GM12878 (cell line): ENCODE data around the gene ARHGEF38. TPM values are rescaled to one million over a fixed set of nuclear protein-coding genes. Genes with fewer than 3 reads are reported as not detected.

Source experiments
- ATAC-seq: fragments of 200-7000 bp; cut with Tn5 transposase; 3 replicates; pipeline ENCODE4 v1.9.1; 2020; ENCODE audit warnings: mild to moderate bottlenecking, moderate library complexity
- BruUV-seq: library from RNA; stranded (reverse); fragments of 400-500 nt; replicated peaks from 2 replicates; lab custom pipeline; 2021; lab: Mats Ljungman, UMichigan
- CTCF ChIA-PET: fragments of 300-600 bp; sonication (Branson Sonifier 250); formaldehyde crosslinking; extraction: SDS; loops from one replicate; lab custom pipeline; 2021; ENCODE audit warnings: inconsistent platforms; lab: Yijun Ruan, JAX
- POLR2A ChIA-PET: fragments of 350-600 bp; formaldehyde crosslinking; extraction: SDS; loops from one replicate; lab custom pipeline; 2021; ENCODE audit warnings: inconsistent platforms; lab: Charles Lee
- RAD21 ChIA-PET: fragments of 300-600 bp; sonication (Branson Sonifier 250); formaldehyde crosslinking; loops from one replicate; lab custom pipeline; 2023; ENCODE audit warnings: antibody characterized with exemption; ENCODE audit not compliant: unreplicated experiment; lab: Charles Lee
- SMC1A ChIA-PET: fragments of 300-600 bp; sonication (Branson Sonifier 250); formaldehyde crosslinking; loops from one replicate; lab custom pipeline; 2023; ENCODE audit not compliant: unreplicated experiment, uncharacterized antibody; lab: Charles Lee
- DNase-seq: peaks from one replicate; pipeline ENCODE4 v3.0.0-alpha.2; 2011; ENCODE audit warnings: low read depth, low spot score
- FAIRE-seq: peaks from 3 replicates; lab custom pipeline; 2011; peaks lifted over from hg19 to GRCh38; lab: Jason Lieb, UNC
- H2AFZ ChIP-seq: 2 replicates; pipeline ENCODE4 v1.6.0; 2011; ENCODE audit warnings: low read depth, low read length, control low read depth; ENCODE audit not compliant: control insufficient read depth
- H3K27ac ChIP-seq: 2 replicates; pipeline ENCODE4 v1.5.1; 2011; ENCODE audit warnings: control low read depth; ENCODE audit not compliant: control insufficient read depth, insufficient read depth
- H3K27me3 ChIP-seq, 2 experiments: replicated peaks in 1 of 2; 2 replicates each; pipeline versions ENCODE4 v1.6.0 to v1.6.1; 2011; ENCODE audit warnings: low read length in 1 of 2; ENCODE audit not compliant: control insufficient read depth in 2 of 2, insufficient read depth in 2 of 2
- H3K36me3 ChIP-seq, 2 experiments: 2 replicates each; pipeline ENCODE4 v1.5.1; 2011; ENCODE audit warnings: low read length in 1 of 2; ENCODE audit not compliant: control insufficient read depth in 2 of 2, insufficient read depth in 2 of 2
- H3K4me1 ChIP-seq: 2 replicates; pipeline ENCODE4 v1.6.1; 2011; ENCODE audit warnings: mild to moderate bottlenecking, low read length, moderate library complexity, mixed read lengths; ENCODE audit not compliant: control insufficient read depth, insufficient read depth
- H3K4me2 ChIP-seq: 2 replicates; pipeline ENCODE4 v1.6.0; 2011; ENCODE audit warnings: control low read depth; ENCODE audit not compliant: control insufficient read depth, insufficient read depth
- H3K4me3 ChIP-seq: fragments of 200-600 bp; sonication (generic); 2 replicates; pipeline ENCODE4 v1.5.1; 2016
- H3K79me2 ChIP-seq: 2 replicates; pipeline ENCODE4 v1.6.0; 2011; ENCODE audit warnings: low read length; ENCODE audit not compliant: control insufficient read depth, insufficient read depth
- H3K9ac ChIP-seq: 2 replicates; pipeline ENCODE4 v1.8.0; 2011; ENCODE audit warnings: low read length, control low read depth, mixed read lengths; ENCODE audit not compliant: control insufficient read depth, insufficient read depth
- H3K9me3 ChIP-seq: replicated peaks from 3 replicates; pipeline ENCODE4 v1.5.1; 2011; ENCODE audit warnings: mild to moderate bottlenecking, low read length; ENCODE audit not compliant: control insufficient read depth, insufficient read depth
- H4K20me1 ChIP-seq: 2 replicates; pipeline ENCODE4 v1.6.0; 2011; ENCODE audit not compliant: control insufficient read depth, insufficient read depth
- CBFB ChIP-seq: IDR thresholded peaks from 2 replicates; pipeline ENCODE4 v1.6.1; 2016; ENCODE audit warnings: antibody characterized with exemption, low read depth
- EP300 ChIP-seq, 2 experiments: fragments of 150-350 bp in 1 of 2; IDR thresholded peaks; 2 replicates each; pipeline ENCODE4 v1.6.1; 2011 to 2012; ENCODE audit warnings: low read depth in 2 of 2, low read length in 2 of 2, borderline replicate concordance in 1 of 2, improper control_type of control experiment in 1 of 2, inconsistent platforms in 1 of 2; ENCODE audit not compliant: control insufficient read depth in 1 of 2
- FOXM1 ChIP-seq: IDR thresholded peaks from 2 replicates; pipeline ENCODE4 v1.6.1; 2012; ENCODE audit warnings: low read depth, mild to moderate bottlenecking, inconsistent platforms, low read length, moderate library complexity
- IKZF2 ChIP-seq, 2 experiments: fragments of 450-650 bp; IDR thresholded peaks; 2 replicates each; pipeline ENCODE4 v1.6.1; 2017; ENCODE audit warnings: mild to moderate bottlenecking in 2 of 2, moderate library complexity in 2 of 2
- MEF2A ChIP-seq: IDR thresholded peaks from 2 replicates; pipeline ENCODE4 v1.6.1; 2011; ENCODE audit warnings: low read depth, mild to moderate bottlenecking, low read length, moderate library complexity; ENCODE audit not compliant: insufficient read depth
- MEF2B ChIP-seq: fragments of 450-650 bp; IDR thresholded peaks from 2 replicates; pipeline ENCODE4 v1.6.1; 2018; ENCODE audit warnings: mild to moderate bottlenecking, moderate library complexity; ENCODE audit not compliant: partially characterized antibody, poor library complexity, severe bottlenecking
- NFIC ChIP-seq: IDR thresholded peaks from 2 replicates; pipeline ENCODE4 v1.6.1; 2012; ENCODE audit warnings: low read depth, mild to moderate bottlenecking, inconsistent platforms, low read length, moderate library complexity
- RUNX3 ChIP-seq: IDR thresholded peaks from 2 replicates; pipeline ENCODE4 v1.6.1; 2012; ENCODE audit warnings: low read length, inconsistent platforms
- SMARCA5 ChIP-seq: fragments of 450-650 bp; IDR thresholded peaks from 2 replicates; pipeline ENCODE4 v1.6.1; 2017; ENCODE audit warnings: mild to moderate bottlenecking
- WGBS: methylation state at CpG from one replicate; pipeline ENCODE4 v1.1.6; 2016; ENCODE audit warnings: low lambda C conversion rate; ENCODE audit not compliant: insufficient replicate concordance, insufficient coverage; ENCODE audit errors: missing lambda C conversion rate; 5-methylcytosine and 5-hydroxymethylcytosine counted together
- in situ Hi-C: fragments of 300-500 bp; cut with MboI; formaldehyde crosslinking; loops from 9 replicates; pipeline ENCODE4 v1.14.3; 2018; ENCODE audit warnings: mixed read lengths
- intact Hi-C: fragments of 100-400 bp; cut with micrococcal nuclease; formaldehyde crosslinking; loops from one replicate; pipeline ENCODE4 v1.14.2; 2022; ENCODE audit not compliant: unreplicated experiment
- polyA plus RNA-seq, 11 experiments: library from polyadenylated mRNA; depleted of rRNA in 4 of 11; unstranded in 6 of 11; stranded (reverse) in 5 of 11; fragments of >200 nt; fragmentation: Nextera tagmentation in 4 of 11; fragmentation: Illumina TruSeq in 1 of 11; extraction: Ambion mirVana in 4 of 11; extraction: Trizol in 1 of 11; gene quantifications; 1 replicate in 1 of 11; 2 replicates in 10 of 11; pipeline versions ENCODE4 v1.2.1 to v1.2.3, GENCODE V29; 2011 to 2016; ENCODE audit warnings: inconsistent platforms in 2 of 11, missing spikeins in 2 of 11, low read depth in 1 of 11
- total RNA-seq, 4 experiments: library from RNA; depleted of rRNA in 3 of 4; stranded (reverse); fragments of >200 nt in 3 of 4; fragmentation: Illumina TruSeq in 1 of 4; extraction: Trizol in 1 of 4; gene quantifications; 2 replicates each; pipeline versions ENCODE4 v1.2.1 to v1.2.3, GENCODE V29; 2013 to 2021
- TF ChIP-seq, protein P1 (sequence below): fragments of 450-650 bp; IDR thresholded peaks from 2 replicates; pipeline ENCODE4 v1.6.1; 2017; ENCODE audit warnings: mild to moderate bottlenecking, moderate library complexity
- TF ChIP-seq, protein P2 (sequence below): fragments of 450-650 bp; conservative IDR thresholded peaks from 2 replicates; pipeline ENCODE4 v1.6.1; 2017; ENCODE audit warnings: mild to moderate bottlenecking, moderate library complexity

ARHGEF38 gene
- total and polyA plus RNA-seq, 10 of the 15 experiments (the other 5 are each of a cell fraction or from before 2014, with no cell fraction given) = 0.01 to 1.1 (median 0.09) TPM; not detected in 2

DNA sequence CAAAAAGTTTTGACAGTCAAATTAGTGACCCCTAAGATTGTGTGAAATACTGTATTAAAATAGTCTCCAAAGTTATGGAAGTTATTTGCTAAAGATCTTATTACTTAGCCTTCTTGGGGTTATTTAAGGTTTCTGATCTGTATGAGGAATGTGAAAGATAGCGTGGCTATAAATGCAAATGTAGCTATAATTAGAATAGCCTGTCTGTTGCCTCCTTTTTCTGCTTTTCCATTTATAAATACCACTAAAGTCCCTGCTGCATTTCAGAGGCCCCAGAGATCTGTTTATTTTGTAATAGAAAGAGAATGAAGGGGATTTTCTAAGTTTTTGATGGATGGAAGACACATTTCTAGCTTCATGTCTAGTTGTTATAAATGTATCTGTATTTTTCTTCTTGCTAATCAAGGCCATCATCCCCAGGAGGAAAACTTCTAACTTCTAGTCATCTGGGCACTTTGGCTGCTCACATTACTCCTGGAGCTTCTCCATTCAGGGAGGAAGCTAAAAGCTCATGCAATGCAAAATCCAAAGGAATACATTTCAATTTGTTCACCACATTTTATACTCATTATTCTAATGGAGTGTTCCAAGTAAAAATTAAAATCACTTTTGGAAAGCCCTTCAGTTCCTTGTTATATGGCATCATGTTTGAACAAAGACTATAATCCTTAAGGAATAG lies 82.1 kb downstream of the ARHGEF38 start:
- intact Hi-C loops (loop anchor here (5.0 kb wide), 1 partner anchor 42 kb away; no protein-coding TSS in a partner anchor), in situ Hi-C loops (no loop called here)
- no peaks in the 10 kb centered on the region for H3K79me2 ChIP-seq
- DNase-seq (no peak), FAIRE-seq (no peak)
- no peak overlapping the region for H3K4me3 ChIP-seq
- no peaks in the 10 kb centered on the region for H3K27me3 ChIP-seq
- RAD21 ChIA-PET = interaction anchor here (1.2 to 4.2 kb wide), 4 partner anchors 10 to 80 kb away, joined by 3 to 22 read pairs (median 4); no protein-coding TSS in a partner anchor
- no peak overlapping the region for H3K9ac ChIP-seq
- no peaks in the 10 kb centered on the region for H3K9me3 ChIP-seq
- no TSS peak for BruUV-seq
- H3K27ac ChIP-seq = peak overlapping the region; percentile 4; the same call in 1 of the 2 replicates
- peaks cover 15% of the 10 kb centered on the region for H3K4me1 ChIP-seq
- SMC1A ChIA-PET = interaction anchor here (1.1 to 10.6 kb wide), 7 partner anchors 11 to 80 kb away, joined by 3 to 130 read pairs (median 5); no protein-coding TSS in a partner anchor
- no peak for TF ChIP-seq SMARCA5
- TF ChIP-seq, protein P1, sequence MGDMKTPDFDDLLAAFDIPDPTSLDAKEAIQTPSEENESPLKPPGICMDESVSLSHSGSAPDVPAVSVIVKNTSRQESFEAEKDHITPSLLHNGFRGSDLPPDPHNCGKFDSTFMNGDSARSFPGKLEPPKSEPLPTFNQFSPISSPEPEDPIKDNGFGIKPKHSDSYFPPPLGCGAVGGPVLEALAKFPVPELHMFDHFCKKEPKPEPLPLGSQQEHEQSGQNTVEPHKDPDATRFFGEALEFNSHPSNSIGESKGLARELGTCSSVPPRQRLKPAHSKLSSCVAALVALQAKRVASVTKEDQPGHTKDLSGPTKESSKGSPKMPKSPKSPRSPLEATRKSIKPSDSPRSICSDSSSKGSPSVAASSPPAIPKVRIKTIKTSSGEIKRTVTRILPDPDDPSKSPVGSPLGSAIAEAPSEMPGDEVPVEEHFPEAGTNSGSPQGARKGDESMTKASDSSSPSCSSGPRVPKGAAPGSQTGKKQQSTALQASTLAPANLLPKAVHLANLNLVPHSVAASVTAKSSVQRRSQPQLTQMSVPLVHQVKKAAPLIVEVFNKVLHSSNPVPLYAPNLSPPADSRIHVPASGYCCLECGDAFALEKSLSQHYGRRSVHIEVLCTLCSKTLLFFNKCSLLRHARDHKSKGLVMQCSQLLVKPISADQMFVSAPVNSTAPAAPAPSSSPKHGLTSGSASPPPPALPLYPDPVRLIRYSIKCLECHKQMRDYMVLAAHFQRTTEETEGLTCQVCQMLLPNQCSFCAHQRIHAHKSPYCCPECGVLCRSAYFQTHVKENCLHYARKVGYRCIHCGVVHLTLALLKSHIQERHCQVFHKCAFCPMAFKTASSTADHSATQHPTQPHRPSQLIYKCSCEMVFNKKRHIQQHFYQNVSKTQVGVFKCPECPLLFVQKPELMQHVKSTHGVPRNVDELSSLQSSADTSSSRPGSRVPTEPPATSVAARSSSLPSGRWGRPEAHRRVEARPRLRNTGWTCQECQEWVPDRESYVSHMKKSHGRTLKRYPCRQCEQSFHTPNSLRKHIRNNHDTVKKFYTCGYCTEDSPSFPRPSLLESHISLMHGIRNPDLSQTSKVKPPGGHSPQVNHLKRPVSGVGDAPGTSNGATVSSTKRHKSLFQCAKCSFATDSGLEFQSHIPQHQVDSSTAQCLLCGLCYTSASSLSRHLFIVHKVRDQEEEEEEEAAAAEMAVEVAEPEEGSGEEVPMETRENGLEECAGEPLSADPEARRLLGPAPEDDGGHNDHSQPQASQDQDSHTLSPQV = no peak
- peak; percentile 34 for TF ChIP-seq MEF2B
- peak; percentile 45; the same call in 1 of the 2 replicates for TF ChIP-seq FOXM1
- TF ChIP-seq EP300 (IDR thresholded peaks at IDR 0.05; ENCODE audit: borderline replicate concordance in 1 of 2, control insufficient read depth in 1 of 2, low read depth in 2 of 2, low read length in 2 of 2) = peak in 1 of 2 experiments; percentile 43; a peak in 1 of 4 replicates
- TF ChIP-seq, protein P2, sequence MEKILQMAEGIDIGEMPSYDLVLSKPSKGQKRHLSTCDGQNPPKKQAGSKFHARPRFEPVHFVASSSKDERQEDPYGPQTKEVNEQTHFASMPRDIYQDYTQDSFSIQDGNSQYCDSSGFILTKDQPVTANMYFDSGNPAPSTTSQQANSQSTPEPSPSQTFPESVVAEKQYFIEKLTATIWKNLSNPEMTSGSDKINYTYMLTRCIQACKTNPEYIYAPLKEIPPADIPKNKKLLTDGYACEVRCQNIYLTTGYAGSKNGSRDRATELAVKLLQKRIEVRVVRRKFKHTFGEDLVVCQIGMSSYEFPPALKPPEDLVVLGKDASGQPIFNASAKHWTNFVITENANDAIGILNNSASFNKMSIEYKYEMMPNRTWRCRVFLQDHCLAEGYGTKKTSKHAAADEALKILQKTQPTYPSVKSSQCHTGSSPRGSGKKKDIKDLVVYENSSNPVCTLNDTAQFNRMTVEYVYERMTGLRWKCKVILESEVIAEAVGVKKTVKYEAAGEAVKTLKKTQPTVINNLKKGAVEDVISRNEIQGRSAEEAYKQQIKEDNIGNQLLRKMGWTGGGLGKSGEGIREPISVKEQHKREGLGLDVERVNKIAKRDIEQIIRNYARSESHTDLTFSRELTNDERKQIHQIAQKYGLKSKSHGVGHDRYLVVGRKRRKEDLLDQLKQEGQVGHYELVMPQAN = no peak
- peak; percentile 96 for TF ChIP-seq MEF2A
- TF ChIP-seq IKZF2 (IDR thresholded peaks at IDR 0.05) = no peak
- TF ChIP-seq NFIC = peak; percentile 77
- TF ChIP-seq CBFB = no peak
- peak; percentile 48; the same call in 1 of the 2 replicates for TF ChIP-seq RUNX3
- TF ChIP-seq, all 136 proteins: peak for 6
- no peaks in the 10 kb centered on the region for H4K20me1 ChIP-seq
- no peaks in the 10 kb centered on the region for H3K36me3 ChIP-seq
- peak overlapping the region; percentile 61; the same call in 1 of the 2 replicates for H3K4me2 ChIP-seq
- WGBS = 0% methylated on average over 1 of the region's 1 CpG
- ChIA-PET CTCF (interaction anchor here (1.1 to 5.4 kb wide), 5 partner anchors 24 to 114 kb away, joined by 3 to 32 read pairs (median 3); no protein-coding TSS in a partner anchor), POLR2A (interaction anchor here (1.0 kb wide), 1 partner anchor 25 kb away, joined by 4 read pairs; no protein-coding TSS in a partner anchor)
- peak overlapping the region; percentile 48 for H2AFZ ChIP-seq
- no peak; the same call in 2 of the 3 replicates for ATAC-seq
